Measurements from ENCODE around the gene DOCK2. TPM values are rescaled to one million over a fixed set of nuclear protein-coding genes. Genes with fewer than 3 reads are reported as not detected.
A peak's percentile ranks its signal among the peaks of the same experiment; 100 is the strongest.

The DOCK2 gene
- total and polyA plus RNA-seq, 4 donors, result 5.0 to 30.4 (median 7.4) TPM

DNA sequence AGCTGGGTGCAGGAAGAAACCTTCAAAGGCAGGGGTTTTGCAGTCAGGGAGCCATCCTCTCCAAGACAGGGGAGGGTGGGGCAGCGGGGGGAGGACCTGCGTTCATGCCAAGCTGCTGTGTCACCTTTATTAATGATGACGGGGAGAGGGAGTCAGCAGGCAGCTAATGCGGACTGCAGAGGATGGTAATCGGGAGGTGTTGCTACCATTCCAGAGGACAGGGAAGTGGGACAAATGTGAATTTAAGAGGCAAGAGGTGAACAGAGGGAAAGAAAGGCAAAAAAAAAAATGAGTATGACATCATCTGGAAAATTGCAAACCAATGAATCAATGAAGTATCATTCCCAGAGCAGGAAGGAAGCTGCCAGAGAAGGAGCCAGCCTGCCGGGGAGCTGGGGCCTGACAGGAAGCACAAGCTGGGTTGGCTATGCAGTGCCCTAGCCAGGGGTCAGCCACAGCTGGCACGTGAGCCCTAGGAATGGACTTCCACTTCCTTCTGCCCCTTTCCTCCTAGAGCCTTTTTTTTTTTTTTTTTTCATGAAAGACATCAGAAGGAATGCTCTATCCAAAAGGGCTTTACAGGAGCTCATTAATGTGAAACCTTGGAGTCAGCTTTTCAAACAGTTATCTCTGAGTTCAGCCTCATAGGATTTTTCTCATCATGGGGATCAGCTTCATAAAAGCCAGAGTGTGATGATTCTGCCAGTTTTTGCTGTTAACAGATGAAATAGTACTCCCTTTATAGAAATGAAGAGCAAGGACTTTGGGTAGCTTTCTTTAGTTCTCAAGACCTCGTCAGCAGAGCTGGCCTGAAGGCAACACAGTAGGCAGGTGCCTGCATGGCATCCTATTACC is 334.1 kb downstream of the DOCK2 start:
- DNase-seq (ENCODE audit: low read depth in 4 of 6, low spot score in 6 of 6), result peak in 1 of 6 donors; percentile 42
- peaks cover 3% of the 10 kb centered on the region for H3K4me1 ChIP-seq (ENCODE audit: control insufficient read depth, insufficient read depth, low read length)
- H3K27ac ChIP-seq (ENCODE audit: low read depth, low read length), result no peak overlapping the region
- H3K36me3 ChIP-seq (ENCODE audit: control insufficient read depth, insufficient read depth, low read length), result no peaks in the 10 kb centered on the region
- H3K9me3 ChIP-seq (ENCODE audit: control insufficient read depth, insufficient read depth, low read length), result no peaks in the 10 kb centered on the region
- 55% methylated on average over 8 of the region's 8 CpGs for WGBS (ENCODE audit: insufficient coverage)
- no peak overlapping the region for H3K4me3 ChIP-seq (ENCODE audit: low read depth, low read length)
- H3K27me3 ChIP-seq (ENCODE audit: control insufficient read depth, insufficient read depth, low read length), result no peaks in the 10 kb centered on the region

DNA sequence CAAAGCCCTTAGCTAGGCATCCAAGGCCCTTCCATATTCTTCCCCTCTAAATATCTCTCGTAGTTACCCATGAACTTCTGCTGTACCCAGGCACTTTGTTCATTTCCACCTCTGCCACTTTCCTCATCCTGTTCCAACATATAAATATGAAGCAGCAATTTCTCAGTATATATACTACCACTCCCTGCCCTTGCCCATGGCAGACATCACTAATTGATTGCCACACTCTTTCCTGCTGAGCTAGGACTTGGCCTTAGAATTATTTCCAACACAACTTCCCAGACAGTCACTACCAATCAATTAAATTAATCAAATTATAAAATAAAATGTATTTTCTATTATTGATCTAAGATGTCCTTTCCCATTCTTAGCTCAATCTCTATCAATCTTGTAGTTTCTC is 334.7 kb downstream of the DOCK2 start:
- Histone ChIP-seq H3K27ac (ENCODE audit: low read depth, low read length) (no peak overlapping the region), H3K36me3 (ENCODE audit: control insufficient read depth, insufficient read depth, low read length) (no peaks in the 10 kb centered on the region), H3K4me1 (ENCODE audit: control insufficient read depth, insufficient read depth, low read length) (peaks cover 3% of the 10 kb centered on the region), H3K9me3 (ENCODE audit: control insufficient read depth, insufficient read depth, low read length) (no peaks in the 10 kb centered on the region), H3K4me3 (ENCODE audit: low read depth, low read length) (no peak overlapping the region), H3K27me3 (ENCODE audit: control insufficient read depth, insufficient read depth, low read length) (no peaks in the 10 kb centered on the region)
- no peak for DNase-seq (ENCODE audit: low read depth in 4 of 6, low spot score in 6 of 6)
- WGBS (ENCODE audit: insufficient coverage), result 93% methylated on average over 1 of the region's 1 CpG

- Histone ChIP-seq H3K9me3 (ENCODE audit: control insufficient read depth, insufficient read depth, low read length) (no peaks in the 10 kb centered on the region), H3K4me1 (ENCODE audit: control insufficient read depth, insufficient read depth, low read length) (peaks cover 5% of the 10 kb centered on the region), H3K27me3 (ENCODE audit: control insufficient read depth, insufficient read depth, low read length) (no peaks in the 10 kb centered on the region), H3K4me3 (ENCODE audit: low read depth, low read length) (no peak overlapping the region), H3K36me3 (ENCODE audit: control insufficient read depth, insufficient read depth, low read length) (no peaks in the 10 kb centered on the region), H3K27ac (ENCODE audit: low read depth, low read length) (no peak overlapping the region)
- no peak for DNase-seq (ENCODE audit: low read depth in 4 of 6, low spot score in 6 of 6)
- 80% methylated on average over 1 of the region's 3 CpGs for WGBS (ENCODE audit: insufficient coverage)
These were observed 336.0 kb downstream of the DOCK2 start for GRCh38 chr5:169973056-169973455.

- Histone ChIP-seq H3K27me3 (ENCODE audit: control insufficient read depth, insufficient read depth, low read length) (no peaks in the 10 kb centered on the region), H3K4me3 (ENCODE audit: low read depth, low read length) (no peak overlapping the region), H3K36me3 (ENCODE audit: control insufficient read depth, insufficient read depth, low read length) (no peaks in the 10 kb centered on the region), H3K4me1 (ENCODE audit: control insufficient read depth, insufficient read depth, low read length) (peaks cover 7% of the 10 kb centered on the region), H3K9me3 (ENCODE audit: control insufficient read depth, insufficient read depth, low read length) (no peaks in the 10 kb centered on the region), H3K27ac (ENCODE audit: low read depth, low read length) (no peak overlapping the region)
- no peak for DNase-seq (ENCODE audit: low read depth in 4 of 6, low spot score in 6 of 6)
- WGBS (ENCODE audit: insufficient coverage), result no CpG with 5 or more reads among the region's 6 CpGs
These were observed 337.2 kb downstream of the DOCK2 start for GRCh38 chr5:169974121-169974770.

DNA sequence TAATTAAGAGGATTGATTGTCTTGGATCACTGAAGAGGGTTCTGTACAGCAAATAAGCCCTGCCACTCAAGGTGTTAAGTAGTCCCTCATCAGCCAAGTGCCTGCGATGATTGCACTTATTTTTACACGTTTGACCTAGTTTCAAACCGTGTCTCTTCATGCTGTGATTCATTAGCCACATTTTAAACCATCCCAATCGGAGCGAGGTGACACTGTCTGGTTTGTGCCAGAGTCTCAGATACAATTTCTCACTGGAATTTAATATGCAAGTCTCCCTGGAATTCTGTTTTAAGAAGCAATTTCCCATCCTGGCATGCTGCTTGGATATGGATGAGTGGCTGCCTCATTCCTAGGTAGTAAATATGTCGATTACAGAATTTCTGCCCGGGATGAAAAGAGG is 341.6 kb downstream of the DOCK2 start:
- peak in 3 of 6 donors; percentile 13 to 58 (median 35) for DNase-seq (ENCODE audit: low read depth in 4 of 6, low spot score in 6 of 6)
- H3K27me3 ChIP-seq (ENCODE audit: control insufficient read depth, insufficient read depth, low read length), result no peaks in the 10 kb centered on the region
- no peaks in the 10 kb centered on the region for H3K9me3 ChIP-seq (ENCODE audit: control insufficient read depth, insufficient read depth, low read length)
- H3K4me1 ChIP-seq (ENCODE audit: control insufficient read depth, insufficient read depth, low read length), result peaks cover 8% of the 10 kb centered on the region
- H3K4me3 ChIP-seq (ENCODE audit: low read depth, low read length), result peak overlapping the region; percentile 38
- H3K36me3 ChIP-seq (ENCODE audit: control insufficient read depth, insufficient read depth, low read length), result no peaks in the 10 kb centered on the region
- H3K27ac ChIP-seq (ENCODE audit: low read depth, low read length), result no peak overlapping the region
- 20% methylated on average over 5 of the region's 7 CpGs for WGBS (ENCODE audit: insufficient coverage)

DNA sequence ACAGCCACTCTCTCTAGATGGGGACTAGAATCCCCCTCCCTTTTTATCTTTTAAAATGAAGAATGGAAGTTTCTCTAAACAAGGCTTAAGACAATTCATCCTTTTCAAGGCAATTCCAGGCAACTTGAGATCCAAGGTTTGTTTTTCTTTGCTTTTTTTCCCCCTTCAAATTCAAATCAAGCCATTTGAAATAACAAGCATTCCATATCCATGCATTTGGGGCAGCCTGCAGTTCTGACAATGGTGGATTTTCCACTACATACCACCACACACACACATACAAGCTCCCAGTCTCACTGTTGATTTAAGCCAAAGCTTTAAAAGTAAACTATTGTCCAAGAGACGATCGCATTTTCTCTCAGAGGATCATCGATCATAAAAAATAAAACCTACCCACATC is 342.8 kb downstream of the DOCK2 start:
- DNase-seq (ENCODE audit: low read depth in 4 of 6, low spot score in 6 of 6), result peak in 1 of 6 donors; percentile 5
- Histone ChIP-seq H3K9me3 (ENCODE audit: control insufficient read depth, insufficient read depth, low read length) (no peaks in the 10 kb centered on the region), H3K4me3 (ENCODE audit: low read depth, low read length) (peak overlapping the region; percentile 38), H3K27me3 (ENCODE audit: control insufficient read depth, insufficient read depth, low read length) (no peaks in the 10 kb centered on the region), H3K36me3 (ENCODE audit: control insufficient read depth, insufficient read depth, low read length) (no peaks in the 10 kb centered on the region), H3K4me1 (ENCODE audit: control insufficient read depth, insufficient read depth, low read length) (peaks cover 8% of the 10 kb centered on the region), H3K27ac (ENCODE audit: low read depth, low read length) (no peak overlapping the region)
- WGBS (ENCODE audit: insufficient coverage), result 0% methylated on average over 2 of the region's 3 CpGs

- Histone ChIP-seq H3K27me3 (ENCODE audit: control insufficient read depth, insufficient read depth, low read length) (no peaks in the 10 kb centered on the region), H3K36me3 (ENCODE audit: control insufficient read depth, insufficient read depth, low read length) (no peaks in the 10 kb centered on the region), H3K27ac (ENCODE audit: low read depth, low read length) (no peak within 1 kb of the TSS), H3K4me3 (ENCODE audit: low read depth, low read length) (peak within 1 kb of the TSS; percentile 38), H3K9me3 (ENCODE audit: control insufficient read depth, insufficient read depth, low read length) (no peaks in the 10 kb centered on the region), H3K4me1 (ENCODE audit: control insufficient read depth, insufficient read depth, low read length) (peaks cover 8% of the 10 kb centered on the region)
- WGBS (ENCODE audit: insufficient coverage), result 0% methylated on average over 2 of the region's 11 CpGs
- DNase-seq (ENCODE audit: low read depth in 4 of 6, low spot score in 6 of 6), result peak; percentile 84 to 97 (median 91)
These were observed 343.5 kb downstream of the DOCK2 start, which contains the start of gene INSYN2B for GRCh38 chr5:169980418-169981053. TSS of gene INSYN2B (minus strand) at chr5:169980495. CDS start at chr5:169883898, 96,597 bp downstream.

DNA sequence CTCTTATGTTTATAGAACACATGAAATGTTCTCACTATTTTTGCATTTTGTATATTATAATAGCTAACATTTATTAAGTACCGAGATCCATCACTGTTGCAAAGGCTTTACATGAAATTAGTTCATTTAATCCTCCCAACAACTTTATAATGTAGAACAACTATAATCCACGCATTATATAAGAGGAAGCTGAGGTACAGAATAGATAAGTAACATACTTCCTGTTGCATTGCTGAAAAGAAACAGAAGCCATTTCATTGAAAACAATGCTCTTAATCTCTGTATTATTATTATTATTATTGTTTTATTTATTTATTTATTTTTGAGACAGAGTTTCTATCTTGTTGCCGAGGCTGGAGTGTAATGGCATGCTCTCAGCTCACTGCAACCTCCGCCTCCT is 351.1 kb downstream of the DOCK2 start:
- Histone ChIP-seq H3K9me3 (ENCODE audit: control insufficient read depth, insufficient read depth, low read length) (no peaks in the 10 kb centered on the region), H3K27me3 (ENCODE audit: control insufficient read depth, insufficient read depth, low read length) (no peaks in the 10 kb centered on the region), H3K36me3 (ENCODE audit: control insufficient read depth, insufficient read depth, low read length) (no peaks in the 10 kb centered on the region), H3K4me1 (ENCODE audit: control insufficient read depth, insufficient read depth, low read length) (no peaks in the 10 kb centered on the region), H3K27ac (ENCODE audit: low read depth, low read length) (no peak overlapping the region), H3K4me3 (ENCODE audit: low read depth, low read length) (no peak overlapping the region)
- 100% methylated on average over 1 of the region's 4 CpGs for WGBS (ENCODE audit: insufficient coverage)
- no peak for DNase-seq (ENCODE audit: low read depth in 4 of 6, low spot score in 6 of 6)

DNA sequence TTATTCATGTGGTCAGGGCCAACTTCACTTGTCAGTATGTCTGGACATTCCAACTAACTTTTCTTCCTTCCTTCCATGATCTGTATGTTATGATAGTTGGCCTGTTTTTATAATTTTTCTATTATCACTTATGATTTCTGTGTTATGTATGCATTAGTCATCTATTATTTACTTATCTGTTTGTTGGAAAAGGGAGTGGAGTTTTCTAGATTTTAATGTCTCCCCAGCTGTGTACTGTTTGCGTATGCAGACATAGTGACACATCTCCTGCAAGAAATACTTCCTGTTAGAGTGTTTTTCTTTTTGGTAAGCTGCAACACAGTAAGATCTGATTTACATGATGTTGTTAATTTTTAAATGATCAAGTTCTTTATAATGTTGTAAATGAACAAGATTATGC is 351.9 kb downstream of the DOCK2 start:
- no CpG with 5 or more reads among the region's 1 CpG for WGBS (ENCODE audit: insufficient coverage)
- Histone ChIP-seq H3K27me3 (ENCODE audit: control insufficient read depth, insufficient read depth, low read length) (no peaks in the 10 kb centered on the region), H3K27ac (ENCODE audit: low read depth, low read length) (no peak overlapping the region), H3K4me3 (ENCODE audit: low read depth, low read length) (no peak overlapping the region), H3K36me3 (ENCODE audit: control insufficient read depth, insufficient read depth, low read length) (no peaks in the 10 kb centered on the region), H3K9me3 (ENCODE audit: control insufficient read depth, insufficient read depth, low read length) (no peaks in the 10 kb centered on the region), H3K4me1 (ENCODE audit: control insufficient read depth, insufficient read depth, low read length) (no peaks in the 10 kb centered on the region)
- DNase-seq (ENCODE audit: low read depth in 4 of 6, low spot score in 6 of 6), result no peak
